K562 (cell line): ENCODE measurements around the gene POLR3G. TPM values are rescaled to one million over a fixed set of nuclear protein-coding genes. Genes with fewer than 3 reads are reported as not detected.

ENCODE experiments used
- BACH1 ChIP-seq: fragments of 200-800 bp; sonication (Bioruptor generic); IDR thresholded peaks from 2 replicates; pipeline ENCODE4 v1.6.1; 2016; ENCODE audit warnings: missing genetic modification characterization, missing compliant biosample characterization
- CHCHD3 ChIP-seq: fragments of 250-450 bp; sonication (Bioruptor Pico); IDR thresholded peaks from 2 replicates; pipeline ENCODE4 v2.1.2; 2022; ENCODE audit warnings: mild to moderate bottlenecking
- KDM1A ChIP-seq, 2 experiments: fragments of 450-650 bp; IDR thresholded peaks; 2 replicates each; pipeline ENCODE4 v1.6.1; 2016; ENCODE audit warnings: mild to moderate bottlenecking in 2 of 2
- MAZ ChIP-seq, 2 experiments: fragments of 450-650 bp in 1 of 2; sonication (generic) in 1 of 2; formaldehyde crosslinking; IDR thresholded peaks in 1 of 2; conservative IDR thresholded peaks in 1 of 2; 2 replicates each; pipeline versions ENCODE4 v1.4.0 to v1.5.0; 2020; ENCODE audit warnings: mild to moderate bottlenecking in 1 of 2, missing genetic modification reagents in 1 of 2
- RAD51 ChIP-seq: fragments of 450-650 bp; IDR thresholded peaks from 2 replicates; pipeline ENCODE4 v1.7.1; 2016; ENCODE audit warnings: low read depth, mild to moderate bottlenecking, borderline replicate concordance
- SMARCC2 ChIP-seq: fragments of 450-650 bp; IDR thresholded peaks from 2 replicates; pipeline ENCODE4 v1.6.1; 2017; ENCODE audit warnings: antibody characterized with exemption, moderate library complexity, mild to moderate bottlenecking, low read depth
- SRSF9 ChIP-seq: fragments of 200-400 bp; formaldehyde crosslinking; IDR thresholded peaks from 2 replicates; pipeline ENCODE4 v1.6.1; 2017; ENCODE audit warnings: low read depth, low read length, borderline replicate concordance
- TAF15 ChIP-seq: fragments of 200-400 bp; formaldehyde crosslinking; IDR thresholded peaks from 2 replicates; pipeline ENCODE4 v1.6.1; 2017; ENCODE audit warnings: mild to moderate bottlenecking, low read depth, low read length, moderate library complexity
- TSC22D4 ChIP-seq: fragments of 450-650 bp; IDR thresholded peaks from 2 replicates; pipeline ENCODE4 v1.6.1; 2016; ENCODE audit warnings: missing genetic modification characterization, missing biosample characterization, control low read depth
- ZNF24 ChIP-seq: fragments of 450-650 bp; IDR thresholded peaks from 2 replicates; pipeline ENCODE4 v1.6.1; 2016
- ZNF785 ChIP-seq: fragments of 250-450 bp; sonication (Bioruptor Pico); IDR thresholded peaks from 2 replicates; pipeline ENCODE4 v1.4.0; 2020; ENCODE audit warnings: mild to moderate bottlenecking
- polyA plus RNA-seq, 8 experiments: library from polyadenylated mRNA; depleted of rRNA in 4 of 8; stranded (reverse) in 5 of 8; unstranded in 3 of 8; fragments of >200 nt; fragmentation: Nextera tagmentation in 2 of 8; fragmentation: Illumina TruSeq in 1 of 8; extraction: Ambion mirVana in 2 of 8; extraction: Trizol in 1 of 8; gene quantifications; 2 replicates each; pipeline versions ENCODE4 v1.2.1 to v1.2.3, GENCODE V29; 2011 to 2014; ENCODE audit warnings: inconsistent platforms in 1 of 8, missing spikeins in 1 of 8
- total RNA-seq, 7 experiments: library from RNA; depleted of rRNA in 6 of 7; stranded (reverse); fragments of >200 nt in 6 of 7; fragmentation: Illumina TruSeq in 2 of 7; extraction: Trizol in 2 of 7; gene quantifications; 2 replicates each; pipeline versions ENCODE4 v1.2.1 to v1.2.3, GENCODE V29; 2011 to 2021; ENCODE audit warnings: low replicate concordance in 1 of 7
- TF ChIP-seq, protein P1 (sequence below), 2 experiments: fragments of 200-800 bp in 1 of 2; sonication (Bioruptor generic) in 1 of 2; sonication (generic) in 1 of 2; formaldehyde crosslinking in 1 of 2; IDR thresholded peaks in 1 of 2; conservative IDR thresholded peaks in 1 of 2; 2 replicates each; pipeline versions ENCODE4 v1.5.0 to v1.6.1; 2016 to 2020; ENCODE audit warnings: missing compliant biosample characterization in 1 of 2, missing genetic modification characterization in 1 of 2, missing genetic modification reagents in 1 of 2
- TF ChIP-seq, protein P2 (sequence below): sonication (generic); formaldehyde crosslinking; IDR thresholded peaks from 2 replicates; pipeline ENCODE4 v1.8.0; 2022; ENCODE audit warnings: missing genetic modification reagents, mild to moderate bottlenecking, moderate library complexity, borderline replicate concordance
- TF ChIP-seq, protein P3 (sequence below): fragments of 200-400 bp; formaldehyde crosslinking; IDR thresholded peaks from 2 replicates; pipeline ENCODE4 v1.6.1; 2017; ENCODE audit warnings: mild to moderate bottlenecking, low read depth, low read length, moderate library complexity
- TF ChIP-seq, protein P4 (sequence below), 2 experiments: fragments of 450-650 bp in 1 of 2; IDR thresholded peaks; 2 replicates each; pipeline ENCODE4 v1.6.1; 2011 to 2017; ENCODE audit warnings: low read depth in 2 of 2, antibody characterized with exemption in 1 of 2, borderline replicate concordance in 1 of 2, low read length in 1 of 2, mild to moderate bottlenecking in 1 of 2, mixed read lengths in 1 of 2; ENCODE audit not compliant: control insufficient read depth in 1 of 2
- TF ChIP-seq, protein P5 (sequence below): sonication (generic); formaldehyde crosslinking; IDR thresholded peaks from 2 replicates; pipeline ENCODE4 v1.8.1; 2023; ENCODE audit warnings: mild to moderate bottlenecking, missing genetic modification reagents

Gene POLR3G
- total and polyA plus RNA-seq, 9 of the 15 experiments (the other 6 are each of a cell fraction or from before 2014, with no cell fraction given), result 39.0 to 111 (median 59.0) TPM

DNA sequence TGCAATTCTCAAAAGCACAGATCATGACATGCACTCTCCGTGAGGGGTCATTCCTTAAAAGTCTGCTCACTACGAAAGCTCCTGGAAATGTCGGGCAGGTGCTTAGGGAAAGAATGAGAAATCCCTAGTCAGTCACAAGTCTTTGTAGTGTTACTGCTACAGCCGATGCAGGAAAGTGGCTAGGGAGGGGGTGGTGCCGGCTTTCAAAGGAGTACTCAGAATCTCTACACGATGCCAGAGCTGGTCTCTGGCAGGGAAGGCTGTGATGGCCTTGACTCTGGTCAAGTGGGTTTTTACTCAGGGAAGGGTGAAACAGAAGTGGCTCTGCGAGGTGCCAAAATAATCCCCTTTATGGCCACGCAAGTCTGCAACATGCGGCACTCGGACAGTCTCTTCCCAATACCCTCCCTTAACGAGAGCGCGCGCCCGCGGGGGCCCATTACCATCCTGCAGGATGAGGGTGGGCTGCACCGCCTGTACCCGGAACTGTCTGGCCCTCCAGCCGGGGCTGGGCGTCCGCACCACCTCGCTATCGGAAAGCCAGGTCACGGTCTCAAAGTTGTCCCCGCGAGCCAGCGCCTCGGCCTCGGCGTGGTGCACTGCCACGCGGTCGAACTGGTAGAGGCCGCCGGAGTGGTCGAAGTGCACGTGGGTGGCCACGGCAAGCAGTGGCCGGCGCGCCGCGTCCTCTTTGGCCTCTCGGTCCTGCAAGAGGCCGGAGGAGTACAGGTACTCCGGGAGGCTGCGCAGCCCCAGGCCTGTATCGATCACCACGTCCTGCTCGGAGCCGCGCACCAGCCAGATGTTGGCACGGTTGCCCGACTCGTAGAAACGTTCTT, 1.0 kb upstream of the POLR3G start (continued):
- TF ChIP-seq, protein P1, sequence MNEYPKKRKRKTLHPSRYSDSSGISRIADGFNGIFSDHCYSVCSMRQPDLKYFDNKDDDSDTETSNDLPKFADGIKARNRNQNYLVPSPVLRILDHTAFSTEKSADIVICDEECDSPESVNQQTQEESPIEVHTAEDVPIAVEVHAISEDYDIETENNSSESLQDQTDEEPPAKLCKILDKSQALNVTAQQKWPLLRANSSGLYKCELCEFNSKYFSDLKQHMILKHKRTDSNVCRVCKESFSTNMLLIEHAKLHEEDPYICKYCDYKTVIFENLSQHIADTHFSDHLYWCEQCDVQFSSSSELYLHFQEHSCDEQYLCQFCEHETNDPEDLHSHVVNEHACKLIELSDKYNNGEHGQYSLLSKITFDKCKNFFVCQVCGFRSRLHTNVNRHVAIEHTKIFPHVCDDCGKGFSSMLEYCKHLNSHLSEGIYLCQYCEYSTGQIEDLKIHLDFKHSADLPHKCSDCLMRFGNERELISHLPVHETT (CRISPR knock-in tag; conservative IDR thresholded peaks at IDR 0.05 in 1 of 2, IDR thresholded peaks at IDR 0.05 in 1 of 2), result peak in 1 of 2 experiments; percentile 61; a peak in 2 of 4 replicates
- TF ChIP-seq, protein P2, sequence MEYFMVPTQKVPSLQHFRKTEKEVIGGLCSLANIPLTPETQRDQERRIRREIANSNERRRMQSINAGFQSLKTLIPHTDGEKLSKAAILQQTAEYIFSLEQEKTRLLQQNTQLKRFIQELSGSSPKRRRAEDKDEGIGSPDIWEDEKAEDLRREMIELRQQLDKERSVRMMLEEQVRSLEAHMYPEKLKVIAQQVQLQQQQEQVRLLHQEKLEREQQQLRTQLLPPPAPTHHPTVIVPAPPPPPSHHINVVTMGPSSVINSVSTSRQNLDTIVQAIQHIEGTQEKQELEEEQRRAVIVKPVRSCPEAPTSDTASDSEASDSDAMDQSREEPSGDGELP (CRISPR knock-in tag), result no peak
- TF ChIP-seq, protein P3, sequence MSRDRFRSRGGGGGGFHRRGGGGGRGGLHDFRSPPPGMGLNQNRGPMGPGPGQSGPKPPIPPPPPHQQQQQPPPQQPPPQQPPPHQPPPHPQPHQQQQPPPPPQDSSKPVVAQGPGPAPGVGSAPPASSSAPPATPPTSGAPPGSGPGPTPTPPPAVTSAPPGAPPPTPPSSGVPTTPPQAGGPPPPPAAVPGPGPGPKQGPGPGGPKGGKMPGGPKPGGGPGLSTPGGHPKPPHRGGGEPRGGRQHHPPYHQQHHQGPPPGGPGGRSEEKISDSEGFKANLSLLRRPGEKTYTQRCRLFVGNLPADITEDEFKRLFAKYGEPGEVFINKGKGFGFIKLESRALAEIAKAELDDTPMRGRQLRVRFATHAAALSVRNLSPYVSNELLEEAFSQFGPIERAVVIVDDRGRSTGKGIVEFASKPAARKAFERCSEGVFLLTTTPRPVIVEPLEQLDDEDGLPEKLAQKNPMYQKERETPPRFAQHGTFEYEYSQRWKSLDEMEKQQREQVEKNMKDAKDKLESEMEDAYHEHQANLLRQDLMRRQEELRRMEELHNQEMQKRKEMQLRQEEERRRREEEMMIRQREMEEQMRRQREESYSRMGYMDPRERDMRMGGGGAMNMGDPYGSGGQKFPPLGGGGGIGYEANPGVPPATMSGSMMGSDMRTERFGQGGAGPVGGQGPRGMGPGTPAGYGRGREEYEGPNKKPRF, result no peak
- TF ChIP-seq ZNF24 (no peak), TSC22D4 (tag) (no peak), TAF15 (no peak), MAZ (CRISPR knock-in tag; conservative IDR thresholded peaks at IDR 0.05 in 1 of 2, IDR thresholded peaks at IDR 0.05 in 1 of 2) (no peak; a peak in 1 of 4 replicates), BACH1 (tag) (no peak), SRSF9 (no peak), CHCHD3 (CRISPR knock-in tag) (no peak), SMARCC2 (no peak), ZNF785 (CRISPR knock-in tag) (no peak), KDM1A (IDR thresholded peaks at IDR 0.05) (no peak), RAD51 (no peak)
- TF ChIP-seq, protein P4, sequence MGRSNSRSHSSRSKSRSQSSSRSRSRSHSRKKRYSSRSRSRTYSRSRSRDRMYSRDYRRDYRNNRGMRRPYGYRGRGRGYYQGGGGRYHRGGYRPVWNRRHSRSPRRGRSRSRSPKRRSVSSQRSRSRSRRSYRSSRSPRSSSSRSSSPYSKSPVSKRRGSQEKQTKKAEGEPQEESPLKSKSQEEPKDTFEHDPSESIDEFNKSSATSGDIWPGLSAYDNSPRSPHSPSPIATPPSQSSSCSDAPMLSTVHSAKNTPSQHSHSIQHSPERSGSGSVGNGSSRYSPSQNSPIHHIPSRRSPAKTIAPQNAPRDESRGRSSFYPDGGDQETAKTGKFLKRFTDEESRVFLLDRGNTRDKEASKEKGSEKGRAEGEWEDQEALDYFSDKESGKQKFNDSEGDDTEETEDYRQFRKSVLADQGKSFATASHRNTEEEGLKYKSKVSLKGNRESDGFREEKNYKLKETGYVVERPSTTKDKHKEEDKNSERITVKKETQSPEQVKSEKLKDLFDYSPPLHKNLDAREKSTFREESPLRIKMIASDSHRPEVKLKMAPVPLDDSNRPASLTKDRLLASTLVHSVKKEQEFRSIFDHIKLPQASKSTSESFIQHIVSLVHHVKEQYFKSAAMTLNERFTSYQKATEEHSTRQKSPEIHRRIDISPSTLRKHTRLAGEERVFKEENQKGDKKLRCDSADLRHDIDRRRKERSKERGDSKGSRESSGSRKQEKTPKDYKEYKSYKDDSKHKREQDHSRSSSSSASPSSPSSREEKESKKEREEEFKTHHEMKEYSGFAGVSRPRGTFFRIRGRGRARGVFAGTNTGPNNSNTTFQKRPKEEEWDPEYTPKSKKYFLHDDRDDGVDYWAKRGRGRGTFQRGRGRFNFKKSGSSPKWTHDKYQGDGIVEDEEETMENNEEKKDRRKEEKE (IDR thresholded peaks at IDR 0.05; ENCODE audit: borderline replicate concordance in 1 of 2, control insufficient read depth in 1 of 2, low read depth in 2 of 2, low read length in 1 of 2), result no peak
- TF ChIP-seq, protein P5, sequence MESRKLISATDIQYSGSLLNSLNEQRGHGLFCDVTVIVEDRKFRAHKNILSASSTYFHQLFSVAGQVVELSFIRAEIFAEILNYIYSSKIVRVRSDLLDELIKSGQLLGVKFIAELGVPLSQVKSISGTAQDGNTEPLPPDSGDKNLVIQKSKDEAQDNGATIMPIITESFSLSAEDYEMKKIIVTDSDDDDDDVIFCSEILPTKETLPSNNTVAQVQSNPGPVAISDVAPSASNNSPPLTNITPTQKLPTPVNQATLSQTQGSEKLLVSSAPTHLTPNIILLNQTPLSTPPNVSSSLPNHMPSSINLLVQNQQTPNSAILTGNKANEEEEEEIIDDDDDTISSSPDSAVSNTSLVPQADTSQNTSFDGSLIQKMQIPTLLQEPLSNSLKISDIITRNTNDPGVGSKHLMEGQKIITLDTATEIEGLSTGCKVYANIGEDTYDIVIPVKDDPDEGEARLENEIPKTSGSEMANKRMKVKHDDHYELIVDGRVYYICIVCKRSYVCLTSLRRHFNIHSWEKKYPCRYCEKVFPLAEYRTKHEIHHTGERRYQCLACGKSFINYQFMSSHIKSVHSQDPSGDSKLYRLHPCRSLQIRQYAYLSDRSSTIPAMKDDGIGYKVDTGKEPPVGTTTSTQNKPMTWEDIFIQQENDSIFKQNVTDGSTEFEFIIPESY, result 0 out of 2 replicates have a peak, but pooled peaks have one; percentile 37
